Liver (tissue), 9 donors: ENCODE data around the gene SREBF2. TPM values are rescaled to one million over a fixed set of nuclear protein-coding genes. Genes with fewer than 3 reads are reported as not detected.

Source experiments
- DNase-seq: peaks from one replicate; pipeline ENCODE4 v3.0.0-alpha.2; 2017; ENCODE audit warnings: low spot score
- H3K27ac ChIP-seq, 2 donors: one replicate each; pipeline ENCODE4 v1.7.0; 2013; ENCODE audit warnings: inconsistent platforms in 2 of 2, low read length in 2 of 2, control low read depth in 1 of 2, low read depth in 1 of 2, mild to moderate bottlenecking in 1 of 2
- H3K27me3 ChIP-seq, 4 donors: one replicate each; pipeline versions ENCODE4 v1.6.1 to v1.7.0; 2013; ENCODE audit warnings: low read length in 3 of 4, inconsistent platforms in 1 of 4, mild to moderate bottlenecking in 1 of 4, moderate library complexity in 1 of 4; ENCODE audit not compliant: control insufficient read depth in 4 of 4, insufficient read depth in 4 of 4
- H3K36me3 ChIP-seq, 4 donors: one replicate each; pipeline versions ENCODE4 v1.6.1 to v1.7.0; 2013; ENCODE audit warnings: low read length in 3 of 4, mild to moderate bottlenecking in 3 of 4, low read depth in 1 of 4, moderate library complexity in 1 of 4; ENCODE audit not compliant: control insufficient read depth in 4 of 4, insufficient read depth in 3 of 4
- H3K4me1 ChIP-seq, 4 donors: one replicate each; pipeline versions ENCODE4 v1.6.1 to v1.7.0; 2013; ENCODE audit warnings: low read length in 3 of 4, mild to moderate bottlenecking in 3 of 4, moderate library complexity in 1 of 4; ENCODE audit not compliant: control insufficient read depth in 4 of 4, insufficient read depth in 4 of 4
- H3K4me3 ChIP-seq, 3 donors: one replicate each; pipeline versions ENCODE4 v1.6.1 to v1.7.0; 2013; ENCODE audit warnings: low read length in 3 of 3, control low read depth in 1 of 3, low read depth in 1 of 3, mild to moderate bottlenecking in 1 of 3
- H3K9ac ChIP-seq, 2 donors: one replicate each; pipeline ENCODE4 v1.7.0; 2013; ENCODE audit warnings: low read length in 2 of 2, mild to moderate bottlenecking in 2 of 2, moderate library complexity in 2 of 2, control low read depth in 1 of 2, low read depth in 1 of 2
- H3K9me3 ChIP-seq, 4 donors: one replicate each; pipeline versions ENCODE4 v1.6.1 to v1.7.0; 2013; ENCODE audit warnings: low read length in 3 of 4; ENCODE audit not compliant: control insufficient read depth in 4 of 4
- FOXA2 ChIP-seq: IDR thresholded peaks from 2 replicates; pipeline ENCODE4 v1.6.1; 2016; ENCODE audit warnings: antibody characterized with exemption
- HNF4A ChIP-seq, 2 donors: conservative IDR thresholded peaks; 2 replicates each; pipeline ENCODE4 v1.6.1; 2016; ENCODE audit warnings: antibody characterized with exemption in 2 of 2, mild to moderate bottlenecking in 2 of 2
- RAD21 ChIP-seq, 2 donors: IDR thresholded peaks; 2 replicates each; pipeline ENCODE4 v1.6.1; 2016; ENCODE audit warnings: antibody characterized with exemption in 2 of 2, mild to moderate bottlenecking in 2 of 2
- TAF1 ChIP-seq: conservative IDR thresholded peaks from 2 replicates; pipeline ENCODE4 v1.6.1; 2016; ENCODE audit warnings: antibody characterized with exemption, mild to moderate bottlenecking
- YY1 ChIP-seq: IDR thresholded peaks from 2 replicates; pipeline ENCODE4 v1.6.1; 2016; ENCODE audit warnings: antibody characterized with exemption, mild to moderate bottlenecking
- ZBTB33 ChIP-seq: IDR thresholded peaks from 2 replicates; pipeline ENCODE4 v1.6.1; 2016; ENCODE audit warnings: antibody characterized with exemption
- WGBS: extraction: QIAGEN DNeasy Blood & Tissue Kit; methylation state at CpG from one replicate; pipeline ENCODE4 v1.1.7; 2013; 5-methylcytosine and 5-hydroxymethylcytosine counted together
- polyA plus RNA-seq, 2 donors: library from polyadenylated mRNA; stranded (reverse) in 1 of 2; unstranded in 1 of 2; fragments of 200-250 nt in 1 of 2; fragments of >200 nt in 1 of 2; fragmentation: Nextera tagmentation in 1 of 2; extraction: Ambion mirVana in 1 of 2; gene quantifications; one replicate each; pipeline versions ENCODE4 v1.2.1 to v1.2.3, GENCODE V29; 2013 to 2015
- total RNA-seq, 2 donors: library from RNA; depleted of rRNA; stranded (reverse); fragments of >200 nt; gene quantifications; one replicate each; pipeline ENCODE4 v1.2.3, GENCODE V29; 2014
- TF ChIP-seq, protein P1 (sequence below): IDR thresholded peaks from 2 replicates; pipeline ENCODE4 v1.6.1; 2016; ENCODE audit warnings: antibody characterized with exemption, mild to moderate bottlenecking
- TF ChIP-seq, protein P2 (sequence below): IDR thresholded peaks from 2 replicates; pipeline ENCODE4 v1.6.1; 2016; ENCODE audit warnings: antibody characterized with exemption
- donor health status: healthy.
- donor health status: healthy.
- donor health status: healthy.
- donor health status: healthy.
- donor health status: healthy.

SREBF2 gene
- total and polyA plus RNA-seq, 4 donors, result 18.3 to 69.6 (median 57.3) TPM

DNA sequence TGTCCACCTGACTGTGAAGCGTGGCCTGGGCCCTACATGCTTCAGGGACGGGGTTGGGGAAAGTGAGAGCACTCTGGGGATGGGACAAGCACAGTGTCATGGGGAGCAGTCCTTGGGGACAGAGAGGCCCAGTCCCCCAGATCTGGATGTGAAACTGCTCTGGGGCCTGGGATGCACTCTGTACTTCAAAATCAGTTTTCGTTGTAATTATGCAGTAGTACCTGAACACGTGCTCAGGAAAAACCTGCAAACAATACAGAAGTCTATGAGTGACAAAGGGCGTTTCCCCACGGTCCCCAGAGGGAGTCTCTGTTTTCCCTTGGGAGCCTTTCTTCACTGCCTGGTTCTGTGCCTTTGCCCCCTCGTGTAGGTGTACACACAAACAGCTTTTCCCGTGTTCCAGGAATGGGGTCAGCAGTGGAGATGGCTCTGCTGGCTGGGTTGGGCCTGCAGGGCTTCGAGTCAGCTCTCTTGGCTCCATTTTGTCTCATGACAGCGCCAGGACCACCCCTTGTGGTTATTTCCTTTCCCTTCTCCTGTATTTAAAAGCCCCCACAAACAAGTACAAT lies 98.9 kb downstream of the SREBF2 start:
- Histone ChIP-seq H3K36me3 (no peaks in the 10 kb centered on the region), H3K27me3 (no peaks in the 10 kb centered on the region), H3K4me1 (no peaks in the 10 kb centered on the region), H3K9ac (no peak overlapping the region), H3K4me3 (no peak overlapping the region), H3K27ac (no peak overlapping the region), H3K9me3 (no peaks in the 10 kb centered on the region)
- TF ChIP-seq, protein P1, sequence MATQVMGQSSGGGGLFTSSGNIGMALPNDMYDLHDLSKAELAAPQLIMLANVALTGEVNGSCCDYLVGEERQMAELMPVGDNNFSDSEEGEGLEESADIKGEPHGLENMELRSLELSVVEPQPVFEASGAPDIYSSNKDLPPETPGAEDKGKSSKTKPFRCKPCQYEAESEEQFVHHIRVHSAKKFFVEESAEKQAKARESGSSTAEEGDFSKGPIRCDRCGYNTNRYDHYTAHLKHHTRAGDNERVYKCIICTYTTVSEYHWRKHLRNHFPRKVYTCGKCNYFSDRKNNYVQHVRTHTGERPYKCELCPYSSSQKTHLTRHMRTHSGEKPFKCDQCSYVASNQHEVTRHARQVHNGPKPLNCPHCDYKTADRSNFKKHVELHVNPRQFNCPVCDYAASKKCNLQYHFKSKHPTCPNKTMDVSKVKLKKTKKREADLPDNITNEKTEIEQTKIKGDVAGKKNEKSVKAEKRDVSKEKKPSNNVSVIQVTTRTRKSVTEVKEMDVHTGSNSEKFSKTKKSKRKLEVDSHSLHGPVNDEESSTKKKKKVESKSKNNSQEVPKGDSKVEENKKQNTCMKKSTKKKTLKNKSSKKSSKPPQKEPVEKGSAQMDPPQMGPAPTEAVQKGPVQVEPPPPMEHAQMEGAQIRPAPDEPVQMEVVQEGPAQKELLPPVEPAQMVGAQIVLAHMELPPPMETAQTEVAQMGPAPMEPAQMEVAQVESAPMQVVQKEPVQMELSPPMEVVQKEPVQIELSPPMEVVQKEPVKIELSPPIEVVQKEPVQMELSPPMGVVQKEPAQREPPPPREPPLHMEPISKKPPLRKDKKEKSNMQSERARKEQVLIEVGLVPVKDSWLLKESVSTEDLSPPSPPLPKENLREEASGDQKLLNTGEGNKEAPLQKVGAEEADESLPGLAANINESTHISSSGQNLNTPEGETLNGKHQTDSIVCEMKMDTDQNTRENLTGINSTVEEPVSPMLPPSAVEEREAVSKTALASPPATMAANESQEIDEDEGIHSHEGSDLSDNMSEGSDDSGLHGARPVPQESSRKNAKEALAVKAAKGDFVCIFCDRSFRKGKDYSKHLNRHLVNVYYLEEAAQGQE, result no peak
- 91% methylated on average over 10 of the region's 10 CpGs for WGBS
- no peak for DNase-seq

GRCh38 chr22:41932353-41932752 lies 99.4 kb downstream of the SREBF2 start:
- H3K4me1 ChIP-seq, result no peaks in the 10 kb centered on the region
- TF ChIP-seq YY1 (no peak), HNF4A (conservative IDR thresholded peaks at IDR 0.05) (no peak), ZBTB33 (no peak), RAD21 (IDR thresholded peaks at IDR 0.05) (no peak), FOXA2 (no peak)
- TF ChIP-seq, protein P2, sequence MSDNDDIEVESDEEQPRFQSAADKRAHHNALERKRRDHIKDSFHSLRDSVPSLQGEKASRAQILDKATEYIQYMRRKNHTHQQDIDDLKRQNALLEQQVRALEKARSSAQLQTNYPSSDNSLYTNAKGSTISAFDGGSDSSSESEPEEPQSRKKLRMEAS, result no peak
- no peak for DNase-seq

DNA sequence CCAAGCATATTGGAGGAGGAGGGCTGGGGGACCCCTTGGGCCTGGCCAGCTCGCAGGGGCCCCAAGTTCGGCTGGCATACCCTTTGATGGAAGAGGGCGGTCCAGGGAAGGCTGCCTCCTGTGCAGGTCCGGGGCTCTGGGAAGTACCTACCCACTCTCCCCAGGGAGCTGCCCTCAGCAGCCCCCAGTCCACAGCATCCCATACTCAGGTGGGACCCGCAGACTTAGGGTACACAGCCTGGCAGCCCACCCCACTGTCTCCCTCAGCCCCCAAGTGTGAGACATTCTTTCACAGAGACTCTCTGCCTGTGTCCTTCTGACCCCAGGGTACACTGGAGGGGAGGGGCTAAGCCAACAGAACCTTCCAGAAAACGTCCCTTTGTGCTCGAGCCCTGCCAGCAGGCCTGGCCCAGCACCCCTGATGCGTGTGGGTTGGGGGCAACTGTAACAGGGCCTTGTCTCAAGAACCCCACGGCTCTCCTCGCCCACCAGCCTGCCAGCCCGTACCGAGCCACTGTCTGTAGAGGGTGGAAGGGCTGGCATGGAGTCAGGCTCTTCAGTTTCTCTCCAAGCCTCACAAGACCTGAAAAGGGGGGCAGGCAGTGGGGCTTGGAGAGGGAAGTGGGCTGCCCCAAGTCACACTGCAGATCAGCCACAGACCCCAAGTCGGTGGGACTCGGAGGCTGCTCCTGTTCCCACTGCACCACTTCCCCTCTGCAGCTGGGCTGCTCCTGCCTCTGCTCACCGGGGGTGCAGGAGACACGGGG lies 100.7 kb downstream of the SREBF2 start:
- H3K36me3 ChIP-seq, result no peaks in the 10 kb centered on the region
- H3K4me3 ChIP-seq, result no peak overlapping the region
- no peaks in the 10 kb centered on the region for H3K9me3 ChIP-seq
- WGBS, result 89% methylated on average over 16 of the region's 16 CpGs
- no peak for TF ChIP-seq ZBTB33
- no peak for TF ChIP-seq YY1
- TF ChIP-seq TAF1, result no peak
- no peak overlapping the region for H3K9ac ChIP-seq
- DNase-seq, result no peak
- H3K27ac ChIP-seq, result no peak overlapping the region
- no peaks in the 10 kb centered on the region for H3K4me1 ChIP-seq
- no peaks in the 10 kb centered on the region for H3K27me3 ChIP-seq

More at GRCh38 chr22:41932353-41932752, 99.4 kb downstream of the SREBF2 start:
- no peaks in the 10 kb centered on the region for H3K36me3 ChIP-seq
- 98% methylated on average over 12 of the region's 12 CpGs for whole genome bisulfite sequencing
- H3K4me3 ChIP-seq, result no peak overlapping the region
- no peak overlapping the region for H3K9ac ChIP-seq
- no peaks in the 10 kb centered on the region for H3K9me3 ChIP-seq
- no peak overlapping the region for H3K27ac ChIP-seq
- no peaks in the 10 kb centered on the region for H3K27me3 ChIP-seq
